Measurements from ENCODE around the gene AKT3. TPM values are rescaled to one million over a fixed set of nuclear protein-coding genes. Genes with fewer than 3 reads are reported as not detected.

The AKT3 gene
- polyA plus RNA-seq, 6 donors from 2014 or later = 2.8 to 6.4 (median 3.5) TPM; not detected in 1

DNA sequence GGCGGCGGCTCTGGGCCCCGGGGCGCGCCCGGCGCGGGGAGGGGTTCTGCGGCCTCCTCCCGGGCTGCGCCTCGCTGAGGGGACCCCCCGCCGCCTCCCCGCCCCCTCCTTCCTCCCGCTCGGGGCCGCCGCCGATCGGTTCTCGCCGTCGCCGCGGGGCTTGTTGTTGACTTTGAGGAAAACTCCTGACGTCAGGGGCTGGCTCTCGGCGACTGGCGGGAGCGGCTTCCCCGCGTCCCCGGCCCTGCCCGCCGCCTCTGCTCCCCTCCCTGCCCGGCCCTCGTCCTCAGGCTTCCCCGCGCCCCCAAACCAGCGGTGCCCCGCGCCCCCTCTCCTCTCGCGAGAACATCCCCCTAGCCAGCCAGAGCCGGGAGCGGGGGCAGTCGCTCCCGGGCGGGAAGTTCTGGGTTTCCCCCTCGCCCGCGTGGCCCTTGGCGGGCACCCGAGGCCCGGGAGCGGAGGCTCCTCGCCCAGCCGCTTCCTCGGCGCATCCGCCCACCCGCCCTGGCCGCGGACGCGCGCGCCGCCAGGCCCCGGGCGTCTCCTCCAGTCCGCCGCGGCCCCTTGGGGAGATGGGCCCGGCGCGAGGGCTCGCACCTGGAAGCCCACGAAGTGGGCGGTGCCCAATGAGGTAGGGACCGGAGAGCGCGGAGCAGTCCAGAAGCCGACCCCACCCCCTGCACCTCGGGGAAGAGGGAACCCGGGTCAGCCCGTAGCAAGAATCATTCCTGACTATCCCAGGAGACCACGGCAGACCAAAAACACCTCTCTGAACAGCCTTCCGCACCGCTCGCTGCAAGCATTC, 611 bp upstream of the AKT3 start:
- Mint-ChIP-seq H3K9me3 (no peaks in the 10 kb centered on the region), H3K27me3 (peaks cover 0 to 4% (median 0%) of the 10 kb centered on the region in 3 donors), H3K36me3 (no peaks in the 10 kb centered on the region), H3K4me1 (peaks cover 11 to 26% (median 23%) of the 10 kb centered on the region in 3 donors), H3K4me3 (peak overlapping the region; percentile 81 to 98 (median 96)), H3K27ac (peak overlapping the region; percentile 79 to 99 (median 96))
- peak; percentile 41 to 44 for ATAC-seq (ENCODE audit: low read depth in 2 of 2)
- DNase-seq = peak; percentile 81

DNA sequence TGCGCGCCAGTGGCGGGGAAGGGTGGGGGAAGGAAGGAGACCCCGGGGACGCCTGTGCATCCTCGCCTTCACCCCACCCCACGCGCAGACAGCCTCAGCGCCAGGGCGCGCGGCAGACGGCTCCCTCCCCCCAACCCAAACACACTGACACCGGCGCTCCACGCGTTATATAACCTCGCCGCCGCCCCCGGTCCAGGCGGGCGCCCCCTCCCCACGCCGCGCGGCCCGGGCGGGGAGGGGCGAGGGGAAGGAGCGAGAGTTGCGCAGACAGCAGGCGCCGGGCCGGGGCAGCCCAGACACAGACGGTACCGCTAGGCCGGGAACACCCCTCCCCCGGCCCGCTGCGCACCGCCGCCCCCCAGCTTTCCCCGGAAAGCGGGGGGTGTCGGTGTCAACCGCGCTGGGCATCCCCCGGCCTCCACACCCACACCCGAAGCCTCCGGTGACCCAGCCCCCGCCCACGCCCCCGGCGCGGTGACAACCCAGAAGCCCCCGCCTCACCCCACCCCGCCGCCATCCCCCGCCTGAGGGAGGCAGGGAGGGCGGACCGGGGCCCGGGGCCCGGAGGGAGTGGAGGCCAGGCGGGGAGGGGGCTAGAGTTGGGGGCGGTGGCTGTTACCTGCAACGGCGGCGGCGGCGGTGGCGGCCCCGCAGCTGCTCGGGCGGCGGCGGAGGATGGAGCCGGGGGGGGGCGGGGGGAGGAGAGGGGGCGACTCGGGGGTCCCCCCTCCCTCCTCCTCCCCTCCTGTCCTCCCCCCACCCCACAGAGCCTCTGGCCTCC, 432 bp downstream of the AKT3 start:
- peaks cover 0 to 4% (median 0%) of the 10 kb centered on the region in 3 donors for H3K27me3 Mint-ChIP-seq
- peak overlapping the region; percentile 92 to 99 (median 96) for H3K27ac Mint-ChIP-seq
- DNase-seq = peak; percentile 82
- no peaks in the 10 kb centered on the region for H3K36me3 Mint-ChIP-seq
- no peaks in the 10 kb centered on the region for H3K9me3 Mint-ChIP-seq
- peak overlapping the region; percentile 92 to 98 (median 95) for H3K4me3 Mint-ChIP-seq
- peak; percentile 53 to 59 for ATAC-seq (ENCODE audit: low read depth in 2 of 2)
- peaks cover 11 to 26% (median 23%) of the 10 kb centered on the region in 3 donors for H3K4me1 Mint-ChIP-seq

DNA sequence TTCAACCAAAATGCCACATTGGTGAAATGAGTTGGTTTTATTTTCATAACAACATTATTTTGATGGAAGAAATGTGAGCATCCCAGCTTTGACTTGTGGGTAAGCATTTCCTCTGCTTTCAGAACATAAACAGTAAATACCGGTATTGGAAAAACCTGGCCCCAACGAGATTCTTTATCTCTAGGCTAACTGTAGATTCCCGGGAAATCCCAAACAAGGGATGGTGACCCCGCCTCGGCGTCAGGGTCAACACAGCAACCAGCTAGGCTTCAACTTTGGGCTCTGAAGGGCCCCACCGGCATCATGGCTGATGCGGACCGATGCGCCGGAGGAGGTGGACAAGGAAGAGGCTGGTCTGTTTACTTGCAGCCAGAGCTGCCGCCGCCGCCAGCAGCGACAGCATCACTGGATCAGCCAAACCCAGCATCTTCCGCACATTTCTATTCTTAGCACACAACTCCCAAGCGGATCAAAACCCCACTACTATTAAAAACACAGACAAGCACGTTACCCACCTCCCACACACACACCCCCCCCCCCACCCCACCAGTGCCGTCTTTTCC, 1.1 kb downstream of the AKT3 start:
- peaks cover 11 to 28% (median 23%) of the 10 kb centered on the region in 3 donors for H3K4me1 Mint-ChIP-seq
- no peak for DNase-seq

DNA sequence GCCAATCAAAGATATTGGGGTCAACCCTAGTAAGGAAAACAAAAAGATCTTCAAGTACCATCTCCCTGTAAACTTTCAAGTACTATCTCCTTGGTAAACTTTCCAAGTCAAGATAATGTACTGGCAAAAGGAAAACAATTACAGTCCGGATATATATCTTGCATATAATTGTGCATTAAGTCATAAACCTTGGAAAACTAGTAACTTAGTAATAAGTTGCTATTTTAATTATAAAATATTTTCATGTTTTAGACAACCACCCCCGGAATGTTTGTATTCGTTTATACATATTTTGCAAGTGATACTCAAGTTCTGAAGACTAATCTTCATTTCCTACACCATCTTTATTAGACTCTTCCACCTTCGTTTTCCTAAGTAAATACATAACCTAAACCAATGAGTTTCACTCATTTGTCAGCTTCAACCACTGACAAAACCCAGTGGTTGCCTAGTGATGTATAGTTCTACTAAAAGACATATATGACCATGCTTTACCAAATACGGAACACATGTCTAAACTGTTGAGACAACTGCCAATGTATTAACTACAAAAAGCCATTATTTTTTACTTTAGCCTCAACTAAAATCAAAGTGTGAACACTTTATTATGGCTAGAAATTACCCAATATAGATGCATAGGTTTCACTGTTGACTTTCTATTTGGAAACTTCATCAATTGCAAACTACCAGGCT, 1.7 kb downstream of the AKT3 start:
- Mint-ChIP-seq H3K27me3 (peaks cover 0 to 4% (median 0%) of the 10 kb centered on the region in 3 donors), H3K27ac (peak overlapping the region; percentile 92 to 99 (median 96)), H3K4me3 (peak overlapping the region; percentile 84 to 97 (median 94)), H3K9me3 (peaks cover 0 to under 1% (median 0%) of the 10 kb centered on the region in 7 donors), H3K4me1 (peaks cover 12 to 32% (median 23%) of the 10 kb centered on the region in 3 donors), H3K36me3 (no peaks in the 10 kb centered on the region)
- no peak for ATAC-seq (ENCODE audit: low read depth in 2 of 2)
- DNase-seq = no peak

More for the DNA sequence above, 1.1 kb downstream of the AKT3 start:
- Mint-ChIP-seq H3K4me3 (peak overlapping the region; percentile 84 to 97 (median 94)), H3K36me3 (no peaks in the 10 kb centered on the region), H3K27ac (peak overlapping the region; percentile 92 to 99 (median 96)), H3K27me3 (peaks cover 0 to 4% (median 0%) of the 10 kb centered on the region in 3 donors), H3K9me3 (no peaks in the 10 kb centered on the region)
- ATAC-seq (ENCODE audit: low read depth in 2 of 2) = peak; percentile 2 to 9

DNA sequence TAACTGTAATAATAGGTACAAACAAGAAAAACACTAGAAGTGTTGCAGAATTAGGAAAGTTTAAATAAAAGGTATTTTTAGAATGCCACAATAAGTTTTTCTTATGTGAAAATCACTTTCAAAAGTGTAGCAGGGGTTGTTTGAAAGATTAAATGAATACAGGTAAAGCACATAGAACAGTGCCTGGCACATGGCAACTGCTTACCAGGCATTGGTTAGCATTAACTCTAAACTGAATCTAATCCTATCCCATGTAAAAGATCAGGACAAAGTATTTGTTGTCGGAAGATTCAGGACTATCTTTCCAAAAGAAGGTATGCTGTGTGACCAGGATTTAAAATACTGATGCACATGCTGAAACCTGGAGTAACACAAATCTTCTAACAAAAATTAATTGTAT, 3.3 kb downstream of the AKT3 start:
- H3K9me3 Mint-ChIP-seq = peaks cover 0 to 2% (median 0%) of the 10 kb centered on the region in 7 donors
- peaks cover 0 to 4% (median 0%) of the 10 kb centered on the region in 3 donors for H3K27me3 Mint-ChIP-seq
- no peaks in the 10 kb centered on the region for H3K36me3 Mint-ChIP-seq
- H3K4me1 Mint-ChIP-seq = peaks cover 18 to 36% (median 31%) of the 10 kb centered on the region in 3 donors
- peak overlapping the region in 1 of 8 donors; percentile 66 for H3K4me3 Mint-ChIP-seq
- ATAC-seq (ENCODE audit: low read depth in 2 of 2) = no peak
- peak overlapping the region in 2 of 6 donors; percentile 57 to 99 for H3K27ac Mint-ChIP-seq
- DNase-seq = no peak

DNA sequence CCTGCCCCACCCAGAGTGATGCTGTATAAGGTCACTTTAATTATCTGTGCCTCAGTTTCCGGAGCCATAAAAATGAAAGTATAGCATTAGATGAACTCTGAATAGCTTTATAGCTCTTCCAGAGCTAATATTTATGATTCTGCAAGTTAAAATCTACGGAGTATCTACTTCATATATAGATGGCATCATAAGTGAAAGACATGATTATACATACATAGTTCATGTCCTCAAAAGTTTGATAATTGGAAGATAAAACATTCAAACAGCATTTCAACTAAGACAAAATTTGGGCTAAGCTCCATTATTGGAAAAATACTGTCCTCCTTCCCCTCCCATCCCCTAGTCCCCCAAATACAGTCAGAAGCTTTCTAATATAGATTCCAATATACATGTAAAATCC, 4.2 kb downstream of the AKT3 start:
- no peak for ATAC-seq (ENCODE audit: low read depth in 2 of 2)
- Mint-ChIP-seq H3K4me3 (peak overlapping the region in 1 of 8 donors; percentile 66), H3K36me3 (no peaks in the 10 kb centered on the region), H3K27me3 (no peaks in the 10 kb centered on the region), H3K4me1 (peaks cover 18 to 28% (median 24%) of the 10 kb centered on the region in 3 donors), H3K27ac (peak overlapping the region in 2 of 6 donors; percentile 37 to 57), H3K9me3 (peaks cover 0 to 2% (median 0%) of the 10 kb centered on the region in 7 donors)
- DNase-seq = no peak

DNA sequence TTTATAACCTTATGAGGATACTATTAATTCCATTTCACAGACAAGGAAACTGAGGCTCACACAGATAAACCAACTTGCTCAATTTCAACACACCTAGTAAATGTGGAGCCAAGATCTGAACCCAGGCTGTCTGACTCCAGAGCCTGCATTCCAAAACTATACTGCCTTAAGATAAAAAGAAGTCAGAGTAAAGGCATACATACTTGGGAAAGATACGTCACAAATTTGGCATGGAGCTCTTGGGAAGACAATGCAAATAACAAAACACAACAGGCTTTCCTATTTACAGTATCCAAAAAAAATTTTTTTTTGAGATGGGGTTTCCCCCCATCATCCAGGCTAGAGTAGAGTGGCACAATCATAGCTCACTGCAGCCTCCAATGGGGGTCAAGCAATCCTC, 5.9 kb downstream of the AKT3 start:
- H3K4me1 Mint-ChIP-seq = peaks cover 17 to 28% (median 22%) of the 10 kb centered on the region in 3 donors
- H3K27me3 Mint-ChIP-seq = no peaks in the 10 kb centered on the region
- peaks cover 0 to 2% (median 0%) of the 10 kb centered on the region in 7 donors for H3K9me3 Mint-ChIP-seq
- no peaks in the 10 kb centered on the region for H3K36me3 Mint-ChIP-seq
- H3K4me3 Mint-ChIP-seq = no peak overlapping the region
- ATAC-seq (ENCODE audit: low read depth in 2 of 2) (no peak), DNase-seq (no peak)
- H3K27ac Mint-ChIP-seq = no peak overlapping the region

DNA sequence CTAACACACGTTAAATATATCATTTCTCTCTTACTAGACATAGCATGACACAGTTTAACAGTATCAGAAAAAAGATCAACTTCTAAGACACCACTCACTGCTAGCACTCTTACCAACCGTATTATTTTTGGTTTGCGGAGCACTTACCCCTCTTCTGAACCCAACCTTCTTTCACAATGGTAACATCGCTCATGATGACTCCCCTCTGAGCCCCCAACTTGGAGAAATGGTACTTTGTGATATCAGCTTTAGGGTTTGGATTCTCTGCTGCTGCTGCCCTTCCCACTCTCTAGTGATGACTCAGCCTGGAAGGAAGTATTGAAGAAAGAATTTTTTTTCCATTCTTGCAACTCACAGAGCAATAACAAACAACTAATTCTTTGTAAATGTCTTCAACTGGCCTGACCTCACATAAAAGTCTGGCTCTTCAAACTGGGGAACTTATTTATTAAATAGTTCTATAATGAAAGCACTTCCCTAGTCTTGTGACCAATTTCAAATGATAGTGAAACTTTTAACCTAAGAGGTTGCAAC, 7.0 kb downstream of the AKT3 start:
- H3K36me3 Mint-ChIP-seq = no peaks in the 10 kb centered on the region
- DNase-seq (no peak), ATAC-seq (ENCODE audit: low read depth in 2 of 2) (no peak)

DNA sequence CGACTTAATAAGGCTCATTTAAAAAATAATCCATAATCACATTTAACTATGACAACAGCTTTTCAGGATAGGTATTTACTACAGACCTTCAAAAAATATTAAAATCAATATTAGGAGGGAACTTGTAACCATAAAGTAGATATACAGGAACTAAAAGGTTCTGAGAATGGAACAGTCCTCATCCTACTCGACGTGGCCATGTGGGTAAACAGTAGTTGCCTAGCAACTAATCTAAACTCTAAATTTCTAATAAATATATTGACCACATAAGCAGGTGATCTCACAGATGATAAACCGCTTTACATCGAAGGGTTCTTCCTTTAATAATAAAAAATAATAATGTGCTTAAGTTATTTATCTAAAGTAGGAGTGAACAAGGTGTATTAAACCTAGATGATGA, 7.9 kb downstream of the AKT3 start:
- Mint-ChIP-seq H3K27me3 (no peaks in the 10 kb centered on the region), H3K27ac (peak overlapping the region in 2 of 6 donors; percentile 35 to 74), H3K4me1 (peaks cover 7 to 25% (median 8%) of the 10 kb centered on the region in 3 donors), H3K4me3 (no peak overlapping the region), H3K36me3 (peaks cover 0 to 5% of the 10 kb centered on the region in 2 donors), H3K9me3 (peaks cover 0 to 3% (median 0%) of the 10 kb centered on the region in 7 donors)
- DNase-seq (no peak), ATAC-seq (ENCODE audit: low read depth in 2 of 2) (peak in 1 of 2 donors; percentile 43)

More for the DNA sequence above, 7.0 kb downstream of the AKT3 start:
- Mint-ChIP-seq H3K4me1 (peaks cover 9 to 24% (median 11%) of the 10 kb centered on the region in 3 donors), H3K4me3 (no peak overlapping the region), H3K9me3 (peaks cover 0 to 2% (median 0%) of the 10 kb centered on the region in 7 donors), H3K27ac (peak overlapping the region in 3 of 6 donors; percentile 17 to 90 (median 78)), H3K27me3 (no peaks in the 10 kb centered on the region)

DNA sequence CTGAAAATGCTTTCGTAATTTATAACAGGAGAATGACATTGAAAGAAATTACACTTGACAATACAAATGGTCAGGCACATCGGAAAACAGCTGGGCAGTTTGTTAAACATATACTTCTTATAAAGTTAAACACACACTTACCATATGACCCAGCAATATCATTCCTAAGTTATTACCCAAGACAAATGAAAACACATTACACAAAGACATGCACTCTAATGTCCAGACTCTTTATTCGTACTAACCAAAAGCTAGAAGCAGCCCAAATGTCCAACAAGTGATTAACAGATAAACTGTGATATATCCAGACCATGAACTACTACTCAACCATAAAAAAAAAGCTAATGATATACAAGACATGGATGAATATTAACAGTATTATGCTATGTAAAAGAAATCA, 8.5 kb downstream of the AKT3 start:
- Mint-ChIP-seq H3K27ac (peak overlapping the region in 5 of 6 donors; percentile 21 to 86 (median 74)), H3K4me1 (peaks cover 7 to 25% (median 8%) of the 10 kb centered on the region in 3 donors), H3K27me3 (no peaks in the 10 kb centered on the region), H3K36me3 (peaks cover 0 to 10% of the 10 kb centered on the region in 2 donors), H3K9me3 (peaks cover 0 to 9% (median under 1%) of the 10 kb centered on the region in 7 donors), H3K4me3 (no peak overlapping the region)
- no peak for DNase-seq
- ATAC-seq (ENCODE audit: low read depth in 2 of 2) = no peak

DNA sequence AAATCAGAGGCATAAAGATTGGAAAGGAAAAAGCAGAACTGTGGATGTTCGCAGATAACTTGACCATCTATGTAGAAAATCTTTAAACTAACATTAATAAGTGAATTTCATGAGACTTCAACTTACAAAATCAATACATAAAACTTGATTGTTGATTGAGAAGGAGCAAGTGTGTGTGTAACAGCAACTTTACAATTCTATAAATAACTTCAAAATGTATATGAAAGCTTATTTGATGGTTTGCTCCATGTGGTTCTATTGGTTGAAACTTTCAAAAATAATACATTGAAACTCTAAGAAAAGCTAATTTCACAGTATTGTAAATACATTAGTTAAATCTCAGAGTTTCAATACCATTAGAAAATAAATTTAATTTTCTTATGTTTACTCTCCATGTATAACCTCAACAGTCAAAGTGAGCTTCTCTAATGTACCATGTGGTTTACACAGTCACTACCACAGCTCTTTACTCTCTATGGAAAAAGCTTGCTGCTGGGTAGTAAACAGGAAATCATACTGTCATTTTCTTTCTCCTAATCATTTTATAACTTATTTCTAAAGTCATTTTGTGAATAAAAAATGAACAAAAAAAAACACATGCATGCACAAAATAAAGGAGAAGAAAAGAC, 12.0 kb downstream of the AKT3 start:
- no peak for DNase-seq
- H3K27ac Mint-ChIP-seq = no peak overlapping the region
- H3K4me3 Mint-ChIP-seq = no peak overlapping the region
- no peaks in the 10 kb centered on the region for H3K27me3 Mint-ChIP-seq
- peaks cover 3 to 13% (median 5%) of the 10 kb centered on the region in 3 donors for H3K4me1 Mint-ChIP-seq
- H3K36me3 Mint-ChIP-seq = peaks cover 13 to 27% of the 10 kb centered on the region in 2 donors
- ATAC-seq (ENCODE audit: low read depth in 2 of 2) = no peak
- H3K9me3 Mint-ChIP-seq = peaks cover 0 to 29% (median 16%) of the 10 kb centered on the region in 7 donors

DNA sequence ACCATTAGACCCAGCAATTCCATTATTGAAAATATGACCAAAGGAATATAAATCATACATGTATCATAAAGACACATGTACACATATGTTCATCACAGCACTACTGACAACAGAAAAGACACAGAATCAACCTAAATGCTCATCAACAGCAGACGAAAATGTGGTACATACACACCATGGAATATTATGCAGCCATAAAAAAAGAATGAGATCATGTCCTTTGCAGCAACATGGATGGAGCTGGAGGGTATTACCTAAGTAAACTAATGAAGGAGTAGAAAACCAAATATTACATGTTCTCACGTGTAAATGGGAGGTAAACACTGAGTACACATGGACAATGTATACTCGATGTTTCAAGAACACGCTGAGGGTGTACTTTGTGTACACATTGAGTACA, 15.9 kb downstream of the AKT3 start:
- no peaks in the 10 kb centered on the region for H3K27me3 Mint-ChIP-seq
- ATAC-seq (ENCODE audit: low read depth in 2 of 2) (no peak), DNase-seq (no peak)
- H3K27ac Mint-ChIP-seq = no peak overlapping the region
- peaks cover 0 to 16% (median 13%) of the 10 kb centered on the region in 3 donors for H3K4me1 Mint-ChIP-seq
- H3K36me3 Mint-ChIP-seq = peaks cover 13 to 27% of the 10 kb centered on the region in 2 donors
- peaks cover 0 to 29% (median 16%) of the 10 kb centered on the region in 7 donors for H3K9me3 Mint-ChIP-seq
- H3K4me3 Mint-ChIP-seq = no peak overlapping the region
